Thyroid gland (tissue), 4 donors: ENCODE data around the gene GRAMD1B. TPM values are rescaled to one million over a fixed set of nuclear protein-coding genes. Genes with fewer than 3 reads are reported as not detected.

Experiments used
- DNase-seq, 2 donors: peaks; one replicate each; pipeline ENCODE4 v3.0.0-alpha.2; 2019
- H3K27ac ChIP-seq, 3 donors: fragments of 200-600 bp; sonication (generic); 1 replicate in 2 of 3; 2 replicates in 1 of 3; pipeline ENCODE4 v1.5.1; 2016 to 2019; ENCODE audit warnings: mild to moderate bottlenecking in 1 of 3, moderate library complexity in 1 of 3
- H3K27me3 ChIP-seq: fragments of 200-600 bp; sonication (generic); one replicate; pipeline ENCODE4 v1.5.1; 2019
- H3K36me3 ChIP-seq, 2 donors: fragments of 200-600 bp; sonication (generic); one replicate each; pipeline ENCODE4 v1.5.1; 2016 to 2019
- H3K4me1 ChIP-seq, 2 donors: fragments of 200-600 bp; sonication (generic); one replicate each; pipeline ENCODE4 v1.5.1; 2017 to 2019
- H3K4me3 ChIP-seq, 3 donors: fragments of 200-600 bp; sonication (generic); replicated peaks in 1 of 3; 1 replicate in 2 of 3; 2 replicates in 1 of 3; pipeline ENCODE4 v1.5.1; 2016; ENCODE audit warnings: mild to moderate bottlenecking in 1 of 3
- H3K9me3 ChIP-seq: fragments of 200-600 bp; sonication (generic); one replicate; pipeline ENCODE4 v1.5.1; 2017
- POLR2A ChIP-seq, 2 donors: fragments of 450-650 bp; IDR thresholded peaks; one replicate each; pipeline ENCODE4 v1.6.1; 2017; ENCODE audit warnings: antibody characterized with exemption in 2 of 2, mild to moderate bottlenecking in 2 of 2, moderate library complexity in 1 of 2
- WGBS, 2 donors: methylation state at CpG; one replicate each; pipeline ENCODE4 v1.1.5; 2017; 5-methylcytosine and 5-hydroxymethylcytosine counted together
- intact Hi-C: fragments of 100-400 bp; cut with DNase I; formaldehyde crosslinking; loops from one replicate; pipeline ENCODE4 v1.15.1; 2023
- total RNA-seq, 4 donors: library from RNA; depleted of rRNA; stranded (reverse); fragments of >200 nt; gene quantifications; one replicate each; pipeline ENCODE4 v1.2.3, GENCODE V29; 2016
- TF ChIP-seq, protein P1 (sequence below), 6 experiments: fragments of 200-600 bp in 3 of 6; fragments of 450-650 bp in 3 of 6; sonication (generic) in 3 of 6; IDR thresholded peaks; one replicate each; pipeline ENCODE4 v1.5.1; 2016 to 2019; ENCODE audit warnings: antibody characterized with exemption in 6 of 6, mild to moderate bottlenecking in 2 of 6, inconsistent platforms in 1 of 6, moderate library complexity in 1 of 6

GRAMD1B gene
- total RNA-seq, 4 donors from 2014 or later = 7.0 to 22.7 (median 9.2) TPM

DNA sequence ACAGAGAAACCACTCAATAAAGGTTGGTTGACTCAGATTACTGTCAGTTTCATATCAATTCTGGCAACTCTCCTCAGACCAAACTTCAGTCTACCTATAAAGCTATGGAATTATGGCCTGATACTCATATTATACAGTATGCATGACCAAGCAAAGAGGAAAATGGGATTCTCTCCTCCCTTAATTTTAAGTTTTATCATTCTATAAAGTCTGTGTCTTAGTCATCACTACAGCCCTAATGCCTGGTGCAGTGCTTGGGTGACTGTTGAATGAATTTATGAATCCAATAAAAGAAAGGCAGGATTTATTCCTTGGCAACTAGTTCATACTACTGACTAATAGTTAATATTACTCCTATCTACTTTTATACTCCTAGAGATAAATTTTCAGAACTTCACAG lies 37.6 kb upstream of the GRAMD1B start:
- TF ChIP-seq, protein P1, sequence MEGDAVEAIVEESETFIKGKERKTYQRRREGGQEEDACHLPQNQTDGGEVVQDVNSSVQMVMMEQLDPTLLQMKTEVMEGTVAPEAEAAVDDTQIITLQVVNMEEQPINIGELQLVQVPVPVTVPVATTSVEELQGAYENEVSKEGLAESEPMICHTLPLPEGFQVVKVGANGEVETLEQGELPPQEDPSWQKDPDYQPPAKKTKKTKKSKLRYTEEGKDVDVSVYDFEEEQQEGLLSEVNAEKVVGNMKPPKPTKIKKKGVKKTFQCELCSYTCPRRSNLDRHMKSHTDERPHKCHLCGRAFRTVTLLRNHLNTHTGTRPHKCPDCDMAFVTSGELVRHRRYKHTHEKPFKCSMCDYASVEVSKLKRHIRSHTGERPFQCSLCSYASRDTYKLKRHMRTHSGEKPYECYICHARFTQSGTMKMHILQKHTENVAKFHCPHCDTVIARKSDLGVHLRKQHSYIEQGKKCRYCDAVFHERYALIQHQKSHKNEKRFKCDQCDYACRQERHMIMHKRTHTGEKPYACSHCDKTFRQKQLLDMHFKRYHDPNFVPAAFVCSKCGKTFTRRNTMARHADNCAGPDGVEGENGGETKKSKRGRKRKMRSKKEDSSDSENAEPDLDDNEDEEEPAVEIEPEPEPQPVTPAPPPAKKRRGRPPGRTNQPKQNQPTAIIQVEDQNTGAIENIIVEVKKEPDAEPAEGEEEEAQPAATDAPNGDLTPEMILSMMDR (IDR thresholded peaks at IDR 0.05) = no peak
- no peak for TF ChIP-seq POLR2A (IDR thresholded peaks at IDR 0.05)

DNA sequence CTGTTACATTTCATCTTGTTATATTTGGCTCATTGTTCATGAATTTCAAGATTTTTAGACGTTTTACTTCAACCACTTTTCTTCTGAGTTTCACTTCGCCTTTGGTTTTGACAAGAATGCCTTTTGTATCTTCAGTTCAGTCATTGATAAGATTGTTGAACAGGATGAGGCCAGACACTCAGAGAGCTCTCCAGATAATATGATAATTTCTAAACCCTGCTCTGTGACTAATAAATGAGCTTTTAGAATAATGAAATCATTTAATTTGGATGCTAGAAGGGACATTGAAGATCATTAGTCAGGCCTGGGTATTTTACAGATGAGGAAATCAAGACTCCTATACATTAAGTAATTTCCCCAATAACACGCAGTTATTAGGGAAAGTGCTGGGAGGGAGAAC lies 37.2 kb upstream of the GRAMD1B start:
- Histone ChIP-seq H3K4me1 (peaks cover 0 to 5% of the 10 kb centered on the region in 2 donors), H3K9me3 (no peaks in the 10 kb centered on the region), H3K36me3 (no peaks in the 10 kb centered on the region), H3K27me3 (no peaks in the 10 kb centered on the region), H3K27ac (no peak overlapping the region), H3K4me3 (no peak overlapping the region)
- no peak for DNase-seq
- WGBS, 2 donors = 58 to 71% methylated on average over 3 of the region's 3 CpGs
- intact Hi-C loops = no loop called here
- TF ChIP-seq, protein P1 (IDR thresholded peaks at IDR 0.05) = no peak
- no peak for TF ChIP-seq POLR2A (IDR thresholded peaks at IDR 0.05)

More for the DNA sequence above, 37.6 kb upstream of the GRAMD1B start:
- Histone ChIP-seq H3K9me3 (no peaks in the 10 kb centered on the region), H3K27ac (no peak overlapping the region), H3K4me1 (peaks cover 0 to 9% of the 10 kb centered on the region in 2 donors), H3K27me3 (no peaks in the 10 kb centered on the region), H3K4me3 (no peak overlapping the region), H3K36me3 (no peaks in the 10 kb centered on the region)
- no peak for DNase-seq
- intact Hi-C loops = no loop called here

DNA sequence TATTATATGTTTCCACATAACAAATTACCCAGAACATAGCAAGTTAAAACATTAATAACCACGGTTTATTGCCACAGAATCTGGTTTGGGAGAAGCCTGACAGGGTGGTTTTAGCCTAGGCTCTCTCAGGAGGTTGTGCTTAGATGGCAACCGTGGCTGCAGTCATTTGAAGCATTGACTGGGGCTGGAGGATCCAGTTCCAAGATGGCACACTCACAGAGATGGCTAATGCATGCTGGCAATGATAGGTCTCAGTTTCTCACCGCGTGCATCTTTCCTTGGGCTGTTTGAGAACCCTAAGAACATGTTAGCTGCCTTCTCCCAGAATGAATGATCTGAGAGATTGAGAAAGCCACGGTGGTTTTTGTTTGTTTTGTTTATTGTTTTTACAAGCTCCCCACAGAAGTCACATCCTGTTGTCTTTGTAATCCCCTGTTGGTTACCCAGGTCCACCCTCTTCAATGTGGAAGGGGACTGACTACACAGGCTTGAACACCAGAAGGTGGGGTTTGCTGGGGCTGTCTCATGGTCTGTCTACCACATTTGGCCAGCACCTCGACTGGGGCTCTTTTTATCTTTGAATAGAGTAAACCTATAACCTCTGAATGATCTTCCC lies 36.6 kb upstream of the GRAMD1B start:
- TF ChIP-seq, protein P1 (IDR thresholded peaks at IDR 0.05) = no peak
- TF ChIP-seq POLR2A (IDR thresholded peaks at IDR 0.05) = no peak
- intact Hi-C loops = no loop called here
- no peak overlapping the region for H3K4me3 ChIP-seq
- H3K36me3 ChIP-seq = no peaks in the 10 kb centered on the region
- H3K9me3 ChIP-seq = no peaks in the 10 kb centered on the region
- WGBS, 2 donors = 74% methylated on average over 6 of the region's 6 CpGs
- no peaks in the 10 kb centered on the region for H3K4me1 ChIP-seq
- no peak overlapping the region for H3K27ac ChIP-seq
- H3K27me3 ChIP-seq = no peaks in the 10 kb centered on the region
- DNase-seq = no peak

- intact Hi-C loops = loop anchor here (5.0 kb wide), 1 partner anchor 97 kb away; no protein-coding TSS in a partner anchor
These were observed 25.4 kb upstream of the GRAMD1B start for GRCh38 chr11:123404676-123405075.

DNA sequence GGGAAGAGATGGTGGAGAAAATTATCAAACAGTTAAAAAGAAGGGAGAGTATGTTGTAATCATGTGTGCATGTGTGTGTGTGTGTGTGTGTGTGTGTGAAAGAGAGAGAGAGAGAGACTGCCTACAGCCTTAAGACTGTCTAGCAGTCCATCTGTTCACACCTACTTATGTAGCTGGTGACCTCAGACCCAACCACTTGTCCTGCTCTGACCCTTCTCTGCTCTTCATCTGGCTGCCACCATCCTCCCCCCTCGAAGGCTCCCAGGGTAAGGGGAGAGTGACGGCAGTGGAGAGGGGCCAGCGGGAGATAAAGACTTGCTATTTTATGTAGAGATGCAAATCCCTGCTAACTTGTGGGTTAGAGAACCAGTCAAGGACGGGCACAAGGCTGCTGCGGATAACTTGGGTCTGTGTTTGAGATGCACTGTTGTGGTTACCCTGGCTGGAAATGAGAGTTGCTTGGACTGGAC lies 24.9 kb upstream of the GRAMD1B start:
- no peak for TF ChIP-seq POLR2A (IDR thresholded peaks at IDR 0.05)
- TF ChIP-seq, protein P1 (IDR thresholded peaks at IDR 0.05) = no peak
- no peak for DNase-seq
- Histone ChIP-seq H3K36me3 (no peaks in the 10 kb centered on the region), H3K27me3 (no peaks in the 10 kb centered on the region), H3K4me1 (peaks cover 22 to 25% of the 10 kb centered on the region in 2 donors), H3K9me3 (no peaks in the 10 kb centered on the region), H3K27ac (no peak overlapping the region), H3K4me3 (no peak overlapping the region)
- 77% methylated on average over 5 of the region's 5 CpGs for WGBS, 2 donors
- intact Hi-C loops = loop anchor here (5.0 kb wide), 1 partner anchor 98 kb away; no protein-coding TSS in a partner anchor

More at GRCh38 chr11:123404676-123405075, 25.4 kb upstream of the GRAMD1B start:
- H3K27ac ChIP-seq = no peak overlapping the region
- H3K27me3 ChIP-seq = no peaks in the 10 kb centered on the region
- H3K4me3 ChIP-seq = no peak overlapping the region
- WGBS, 2 donors = 77 to 78% methylated on average over 7 of the region's 7 CpGs
- peaks cover 22 to 25% of the 10 kb centered on the region in 2 donors for H3K4me1 ChIP-seq
- DNase-seq = no peak
- no peaks in the 10 kb centered on the region for H3K9me3 ChIP-seq
- TF ChIP-seq POLR2A (IDR thresholded peaks at IDR 0.05) = no peak
- TF ChIP-seq, protein P1 (IDR thresholded peaks at IDR 0.05) = no peak
- H3K36me3 ChIP-seq = no peaks in the 10 kb centered on the region
